Neural progenitor cell (in vitro differentiated cells): ENCODE results near the gene P2RY6. TPM values are rescaled to one million over a fixed set of nuclear protein-coding genes. Genes with fewer than 3 reads are reported as not detected.
"Not testable (repeated sequence)": the region's sequence is repeated elsewhere in the genome, so short reads cannot be mapped to it uniquely, and the experiment has no call there.

Experiments
- DNase-seq: peaks from one replicate; pipeline ENCODE4 v3.0.0-alpha.2; 2016; ENCODE audit warnings: low spot score
- H2AFZ ChIP-seq: fragments of 200-600 bp; sonication (generic); replicated peaks from 2 replicates; pipeline ENCODE4 v1.6.1; 2016; ENCODE audit warnings: antibody characterized with exemption
- H3F3A ChIP-seq: fragments of 200-600 bp; sonication (generic); 2 replicates; pipeline ENCODE4 v1.6.1; 2016; ENCODE audit warnings: antibody characterized with exemption, low read depth
- H3K27ac ChIP-seq: fragments of 200-600 bp; sonication (generic); 2 replicates; pipeline ENCODE4 v1.5.1; 2016; ENCODE audit warnings: mild to moderate bottlenecking
- H3K27me3 ChIP-seq: fragments of 200-600 bp; sonication (generic); 2 replicates; pipeline ENCODE4 v1.6.1; 2016; ENCODE audit warnings: mild to moderate bottlenecking, moderate library complexity
- H3K36me3 ChIP-seq: fragments of 200-600 bp; sonication (generic); 2 replicates; pipeline ENCODE4 v1.5.1; 2016
- H3K4me1 ChIP-seq: fragments of 200-600 bp; sonication (generic); 2 replicates; pipeline ENCODE4 v1.6.1; 2016; ENCODE audit warnings: mixed run types
- H3K4me2 ChIP-seq: fragments of 200-600 bp; sonication (generic); 2 replicates; pipeline ENCODE4 v1.6.1; 2016
- H3K4me3 ChIP-seq: fragments of 200-600 bp; sonication (generic); 2 replicates; pipeline ENCODE4 v1.5.1; 2016
- H3K79me2 ChIP-seq: fragments of 200-600 bp; sonication (generic); 2 replicates; pipeline ENCODE4 v1.6.1; 2016; ENCODE audit warnings: low read depth
- H3K9ac ChIP-seq: fragments of 200-600 bp; sonication (generic); 2 replicates; pipeline ENCODE4 v1.6.1; 2016
- H3K9me3 ChIP-seq: fragments of 200-600 bp; sonication (generic); 2 replicates; pipeline ENCODE4 v1.5.1; 2016; ENCODE audit warnings: low read depth
- H4K20me1 ChIP-seq: fragments of 200-600 bp; sonication (generic); 2 replicates; pipeline ENCODE4 v1.6.1; 2016; ENCODE audit warnings: low read depth
- H3K27ac Mint-ChIP-seq: 3 replicates; pipeline ENCODE4 v1.8.0; 2021; ENCODE audit warnings: mixed read lengths
- H3K27me3 Mint-ChIP-seq: 2 replicates; pipeline ENCODE4 v1.8.0; 2022; ENCODE audit warnings: low read depth, mild to moderate bottlenecking, inconsistent platforms, moderate library complexity, mixed read lengths; ENCODE audit not compliant: insufficient read depth
- H3K36me3 Mint-ChIP-seq: 3 replicates; pipeline ENCODE4 v1.8.0; 2021; ENCODE audit warnings: mixed read lengths
- H3K4me1 Mint-ChIP-seq: 3 replicates; pipeline ENCODE4 v1.8.0; 2021; ENCODE audit warnings: mixed read lengths
- H3K4me3 Mint-ChIP-seq: 3 replicates; pipeline ENCODE4 v1.8.0; 2021; ENCODE audit warnings: mild to moderate bottlenecking, moderate library complexity, mixed read lengths
- H3K9me3 Mint-ChIP-seq: 3 replicates; pipeline ENCODE4 v1.8.0; 2020; ENCODE audit warnings: mixed read lengths
- CTCF ChIP-seq: fragments of 200-600 bp; sonication (generic); IDR thresholded peaks from 2 replicates; pipeline ENCODE4 v1.5.1; 2017; ENCODE audit warnings: antibody characterized with exemption, mild to moderate bottlenecking
- EZH2 ChIP-seq: fragments of 200-600 bp; sonication (generic); IDR thresholded peaks from 2 replicates; pipeline ENCODE4 v1.6.1; 2017; ENCODE audit warnings: antibody characterized with exemption, mild to moderate bottlenecking, moderate library complexity
- EZH2phosphoT487 ChIP-seq: fragments of 200-600 bp; sonication (generic); IDR thresholded peaks from 2 replicates; pipeline ENCODE4 v1.6.1; 2017; ENCODE audit warnings: antibody characterized with exemption
- total RNA-seq: library from RNA; depleted of rRNA; stranded (reverse); fragments of >200 nt; gene quantifications from 2 replicates; pipeline ENCODE4 v1.2.3, GENCODE V29; 2015; ENCODE audit warnings: low replicate concordance

Gene P2RY6
- total RNA-seq, 1 donor from 2014 or later, result not detected

- H3K27me3 Mint-ChIP-seq, result peaks cover 7% of the 10 kb centered on the region
- Histone ChIP-seq H3K4me1 (peaks cover 14% of the 10 kb centered on the region), H3K36me3 (no peaks in the 10 kb centered on the region), H3K27me3 (no peaks in the 10 kb centered on the region), H4K20me1 (no peaks in the 10 kb centered on the region), H3F3A (no peaks in the 10 kb centered on the region), H3K9me3 (no peaks in the 10 kb centered on the region), H3K79me2 (no peaks in the 10 kb centered on the region), H3K4me2 (no peak overlapping the region), H2AFZ (no peak overlapping the region), H3K4me3 (no peak overlapping the region), H3K9ac (no peak overlapping the region), H3K27ac (no peak overlapping the region)
- no peaks in the 10 kb centered on the region for H3K9me3 Mint-ChIP-seq
- no peak overlapping the region for H3K4me3 Mint-ChIP-seq
- peaks cover 11% of the 10 kb centered on the region for H3K4me1 Mint-ChIP-seq
- H3K36me3 Mint-ChIP-seq, result no peaks in the 10 kb centered on the region
- no peak overlapping the region for H3K27ac Mint-ChIP-seq
- TF ChIP-seq EZH2, result no peak
- TF ChIP-seq EZH2phosphoT487, result no peak
- no peak for TF ChIP-seq CTCF
- no peak for DNase-seq
Measured at GRCh38 chr11:73230931-73231330, 41.2 kb upstream of the P2RY6 start.

GRCh38 chr11:73232487-73232886 lies 39.7 kb upstream of the P2RY6 start:
- H3K9me3 ChIP-seq, H3K9ac ChIP-seq, H3K36me3 ChIP-seq, H3K4me3 ChIP-seq, H3K36me3 Mint-ChIP-seq, H3K79me2 ChIP-seq, H3K27ac ChIP-seq, H2AFZ ChIP-seq, H3K27me3 ChIP-seq, H3K27me3 Mint-ChIP-seq, H3F3A ChIP-seq, H4K20me1 ChIP-seq, H3K27ac Mint-ChIP-seq, H3K4me2 ChIP-seq, H3K9me3 Mint-ChIP-seq, DNase-seq, H3K4me3 Mint-ChIP-seq: not testable (repeated sequence)
- H3K4me1 Mint-ChIP-seq, result peaks cover 11% of the 10 kb centered on the region
- peaks cover 14% of the 10 kb centered on the region for H3K4me1 ChIP-seq

GRCh38 chr11:73233211-73233610 lies 38.9 kb upstream of the P2RY6 start:
- Histone ChIP-seq H3K4me1 (peaks cover 14% of the 10 kb centered on the region), H2AFZ (no peak overlapping the region), H3K36me3 (no peaks in the 10 kb centered on the region), H3K27ac (no peak overlapping the region), H4K20me1 (no peaks in the 10 kb centered on the region), H3K4me2 (no peak overlapping the region), H3K27me3 (no peaks in the 10 kb centered on the region), H3F3A (no peaks in the 10 kb centered on the region), H3K79me2 (no peaks in the 10 kb centered on the region), H3K9me3 (no peaks in the 10 kb centered on the region), H3K4me3 (no peak overlapping the region), H3K9ac (no peak overlapping the region)
- Mint-ChIP-seq H3K9me3 (no peaks in the 10 kb centered on the region), H3K36me3 (no peaks in the 10 kb centered on the region), H3K27ac (no peak overlapping the region), H3K4me1 (peaks cover 15% of the 10 kb centered on the region), H3K4me3 (no peak overlapping the region), H3K27me3 (peaks cover 13% of the 10 kb centered on the region)
- TF ChIP-seq EZH2 (no peak), CTCF (no peak), EZH2phosphoT487 (no peak)
- DNase-seq, result no peak

- H3F3A ChIP-seq, result no peaks in the 10 kb centered on the region
- no peak overlapping the region for H3K27ac ChIP-seq
- H3K9ac ChIP-seq, result no peak overlapping the region
Measured at GRCh38 chr11:73233692-73234470, 38.3 kb upstream of the P2RY6 start.

More at GRCh38 chr11:73233692-73234470, 38.3 kb upstream of the P2RY6 start:
- H3K36me3 ChIP-seq, result no peaks in the 10 kb centered on the region
- H3K4me1 Mint-ChIP-seq, result peaks cover 13% of the 10 kb centered on the region
- no peaks in the 10 kb centered on the region for H3K9me3 Mint-ChIP-seq
- no peak overlapping the region for H3K4me2 ChIP-seq
- H3K4me3 Mint-ChIP-seq, result no peak overlapping the region
- H3K27ac Mint-ChIP-seq, result no peak overlapping the region
- H3K27me3 Mint-ChIP-seq, result peaks cover 11% of the 10 kb centered on the region
- no peak overlapping the region for H2AFZ ChIP-seq
- H3K79me2 ChIP-seq, result no peaks in the 10 kb centered on the region
- H4K20me1 ChIP-seq, result no peaks in the 10 kb centered on the region
- TF ChIP-seq EZH2 (no peak), EZH2phosphoT487 (no peak), CTCF (no peak)
- no peaks in the 10 kb centered on the region for H3K27me3 ChIP-seq
- H3K4me1 ChIP-seq, result peaks cover 14% of the 10 kb centered on the region
- no peaks in the 10 kb centered on the region for H3K9me3 ChIP-seq
- DNase-seq, result no peak
- H3K36me3 Mint-ChIP-seq, result no peaks in the 10 kb centered on the region
- H3K4me3 ChIP-seq, result no peak overlapping the region
